ENCODE data around the gene RBL2. TPM values are rescaled to one million over a fixed set of nuclear protein-coding genes. Genes with fewer than 3 reads are reported as not detected.

The RBL2 gene
- total RNA-seq, 1 donor from 2014 or later: 101 TPM

GRCh38 chr16:53504665-53505064 lies 70.4 kb downstream of the RBL2 start:
- no peaks in the 10 kb centered on the region for H3K27me3 ChIP-seq
- no peaks in the 10 kb centered on the region for H3K9me3 ChIP-seq
- TF ChIP-seq POLR2A (IDR thresholded peaks at IDR 0.05): no peak
- TF ChIP-seq CTCF (IDR thresholded peaks at IDR 0.05): no peak
- no peak for TF ChIP-seq POLR2AphosphoS5 (IDR thresholded peaks at IDR 0.05; ENCODE audit: insufficient read depth in 1 of 2, low read depth in 1 of 2)
- H3K4me1 ChIP-seq: peaks cover 39% of the 10 kb centered on the region
- intact Hi-C loops (cut with DNase I): no loop called here
- no peak for DNase-seq (ENCODE audit: extremely low spot score in 2 of 2)
- H3K4me3 ChIP-seq: no peak overlapping the region
- H3K27ac ChIP-seq: peak overlapping the region; percentile 95
- H3K36me3 ChIP-seq: no peaks in the 10 kb centered on the region

GRCh38 chr16:53506254-53506653 lies 72.0 kb downstream of the RBL2 start:
- Histone ChIP-seq H3K4me1 (peaks cover 29% of the 10 kb centered on the region), H3K27me3 (no peaks in the 10 kb centered on the region), H3K9me3 (no peaks in the 10 kb centered on the region), H3K4me3 (no peak overlapping the region), H3K27ac (no peak overlapping the region), H3K36me3 (no peaks in the 10 kb centered on the region)
- intact Hi-C loops (cut with DNase I): no loop called here
- peak in 1 of 2 donors; percentile 67 for DNase-seq (ENCODE audit: extremely low spot score in 2 of 2)
- no peak for TF ChIP-seq POLR2A (IDR thresholded peaks at IDR 0.05)
- TF ChIP-seq POLR2AphosphoS5 (IDR thresholded peaks at IDR 0.05; ENCODE audit: insufficient read depth in 1 of 2, low read depth in 1 of 2): no peak
- no peak for TF ChIP-seq CTCF (IDR thresholded peaks at IDR 0.05)

- DNase-seq (ENCODE audit: extremely low spot score in 2 of 2): peak; percentile 22 to 37
- intact Hi-C loops (cut with DNase I): no loop called here
- H3K27ac ChIP-seq: no peak overlapping the region
- no peaks in the 10 kb centered on the region for H3K27me3 ChIP-seq
- H3K9me3 ChIP-seq: no peaks in the 10 kb centered on the region
- no peaks in the 10 kb centered on the region for H3K36me3 ChIP-seq
- no peak for TF ChIP-seq CTCF (IDR thresholded peaks at IDR 0.05)
- TF ChIP-seq POLR2A (IDR thresholded peaks at IDR 0.05): no peak
- no peak for TF ChIP-seq POLR2AphosphoS5 (IDR thresholded peaks at IDR 0.05; ENCODE audit: insufficient read depth in 1 of 2, low read depth in 1 of 2)
- H3K4me1 ChIP-seq: peaks cover 19% of the 10 kb centered on the region
- no peak overlapping the region for H3K4me3 ChIP-seq
These were observed 73.4 kb downstream of the RBL2 start for GRCh38 chr16:53507464-53508179.

- Histone ChIP-seq H3K4me3 (no peak overlapping the region), H3K27ac (peak overlapping the region; percentile 68), H3K27me3 (no peaks in the 10 kb centered on the region), H3K9me3 (no peaks in the 10 kb centered on the region), H3K4me1 (peaks cover 5% of the 10 kb centered on the region), H3K36me3 (no peaks in the 10 kb centered on the region)
- DNase-seq (ENCODE audit: extremely low spot score in 2 of 2): peak in 1 of 2 donors; percentile 61
- intact Hi-C loops (cut with DNase I): no loop called here
- TF ChIP-seq POLR2AphosphoS5 (IDR thresholded peaks at IDR 0.05; ENCODE audit: insufficient read depth in 1 of 2, low read depth in 1 of 2): peak; percentile 47
- peak; percentile 55 to 88 (median 86) for TF ChIP-seq CTCF (IDR thresholded peaks at IDR 0.05)
- TF ChIP-seq POLR2A (IDR thresholded peaks at IDR 0.05): no peak
These were observed 75.8 kb downstream of the RBL2 start for GRCh38 chr16:53509906-53510703.

GRCh38 chr16:53510704-53511070 lies 76.4 kb downstream of the RBL2 start:
- Histone ChIP-seq H3K9me3 (no peaks in the 10 kb centered on the region), H3K27ac (peak overlapping the region; percentile 17), H3K36me3 (no peaks in the 10 kb centered on the region), H3K4me1 (peaks cover 5% of the 10 kb centered on the region), H3K27me3 (no peaks in the 10 kb centered on the region), H3K4me3 (no peak overlapping the region)
- intact Hi-C loops (cut with DNase I): no loop called here
- TF ChIP-seq POLR2A (IDR thresholded peaks at IDR 0.05): no peak
- no peak for TF ChIP-seq POLR2AphosphoS5 (IDR thresholded peaks at IDR 0.05; ENCODE audit: insufficient read depth in 1 of 2, low read depth in 1 of 2)
- no peak for TF ChIP-seq CTCF (IDR thresholded peaks at IDR 0.05)
- no peak for DNase-seq (ENCODE audit: extremely low spot score in 2 of 2)
